Right lobe of liver (tissue), 4 donors: ENCODE data around the gene PTF1A.
"Not testable (repeated sequence)": the region's sequence is repeated elsewhere in the genome, so short reads cannot be mapped to it uniquely, and the experiment has no call there.

Source experiments
- CTCF ChIP-seq, 4 donors: fragments of 200-600 bp in 3 of 4; fragments of 450-650 bp in 1 of 4; IDR thresholded peaks; one replicate each; pipeline versions ENCODE4 v1.5.1 to v1.8.0; 2016 to 2022; ENCODE audit warnings: antibody characterized with exemption in 4 of 4, mild to moderate bottlenecking in 2 of 4
- POLR2A ChIP-seq: fragments of 450-650 bp; IDR thresholded peaks from one replicate; pipeline ENCODE4 v1.6.1; 2017; ENCODE audit warnings: antibody characterized with exemption, mild to moderate bottlenecking
- donor health status: DM: no; HTN: no; CAD: no.
- donor health status: DM: no; HTN: no; CAD: no.
- donor health status: DM: no; HTN: yes; CAD: no.

- TF ChIP-seq CTCF (IDR thresholded peaks at IDR 0.05); POLR2A: not testable (repeated sequence)
Measured at GRCh38 chr10:23241779-23242178, 49.7 kb downstream of the PTF1A start.
